ENCODE data around the gene TENM3. TPM values are rescaled to one million over a fixed set of nuclear protein-coding genes. Genes with fewer than 3 reads are reported as not detected.

TENM3 gene
- polyA plus RNA-seq, 6 donors from 2014 or later = not detected

DNA sequence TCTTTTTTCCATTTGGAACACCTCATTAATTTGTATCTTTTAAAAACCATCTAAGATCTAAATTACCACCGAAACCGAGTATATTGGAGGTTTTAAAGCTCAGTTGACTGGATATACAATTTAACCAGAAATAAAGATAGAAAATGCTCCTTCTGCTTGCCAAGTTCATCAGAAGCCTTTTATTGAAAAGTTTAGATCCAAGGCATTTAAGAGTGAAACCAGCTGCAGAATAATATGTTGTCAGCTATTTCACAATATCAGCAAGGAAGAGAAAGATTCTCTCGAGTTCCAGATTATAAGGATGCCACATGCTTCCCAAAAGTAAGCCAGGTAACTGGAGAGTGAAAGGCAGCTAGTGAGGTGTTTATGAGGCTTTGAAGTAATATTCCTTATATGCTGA, 456.6 kb downstream of the TENM3 start:
- no peak for ATAC-seq (ENCODE audit: low read depth in 2 of 2)
- Mint-ChIP-seq H3K27ac (no peak overlapping the region), H3K27me3 (peaks cover 0 to 7% (median 0%) of the 10 kb centered on the region in 3 donors), H3K4me3 (no peak overlapping the region), H3K9me3 (no peaks in the 10 kb centered on the region), H3K36me3 (no peaks in the 10 kb centered on the region), H3K4me1 (no peaks in the 10 kb centered on the region)
- DNase-seq = no peak

DNA sequence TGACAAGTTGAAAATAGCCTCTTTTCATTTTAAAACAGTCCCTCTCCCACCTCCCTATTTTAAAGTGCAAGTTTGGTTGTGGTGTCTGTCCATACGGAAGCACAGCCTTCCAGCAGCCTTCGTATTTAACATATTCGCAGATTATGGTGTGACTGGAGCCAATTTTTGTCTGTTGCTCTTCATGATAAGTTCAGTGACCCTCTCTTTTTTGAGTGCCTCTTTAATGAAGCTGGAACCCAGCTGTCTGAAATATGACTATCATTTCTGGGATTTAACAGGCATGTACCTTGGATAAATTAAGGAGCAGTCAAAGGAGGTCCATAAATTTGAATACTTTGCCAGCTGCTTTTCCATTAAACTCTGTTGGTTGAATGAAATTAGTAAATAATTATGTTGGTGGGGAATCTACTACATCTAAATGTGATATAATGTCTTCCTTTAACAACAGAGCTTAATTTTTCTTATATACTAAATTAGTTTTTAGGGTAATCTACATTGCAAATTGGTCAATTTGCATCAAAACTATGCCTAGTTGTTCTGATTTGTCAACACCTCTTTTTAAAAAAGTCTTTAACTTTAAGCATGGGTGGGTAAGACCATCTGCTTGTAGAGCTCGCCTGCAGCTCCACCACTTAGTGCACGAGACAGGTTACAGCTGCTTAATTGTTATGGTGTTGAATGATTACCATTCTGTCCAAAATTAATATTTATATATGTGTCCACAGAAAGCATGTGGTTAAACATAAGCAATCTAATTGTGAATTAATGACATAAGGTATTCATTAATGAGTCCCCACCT, 457.4 kb downstream of the TENM3 start:
- no peaks in the 10 kb centered on the region for H3K36me3 Mint-ChIP-seq
- no peak overlapping the region for H3K4me3 Mint-ChIP-seq
- H3K27ac Mint-ChIP-seq = no peak overlapping the region
- ATAC-seq (ENCODE audit: low read depth in 2 of 2) = no peak
- H3K4me1 Mint-ChIP-seq = no peaks in the 10 kb centered on the region
- H3K9me3 Mint-ChIP-seq = no peaks in the 10 kb centered on the region
- DNase-seq = no peak
- H3K27me3 Mint-ChIP-seq = peaks cover 0 to 7% (median 0%) of the 10 kb centered on the region in 3 donors

DNA sequence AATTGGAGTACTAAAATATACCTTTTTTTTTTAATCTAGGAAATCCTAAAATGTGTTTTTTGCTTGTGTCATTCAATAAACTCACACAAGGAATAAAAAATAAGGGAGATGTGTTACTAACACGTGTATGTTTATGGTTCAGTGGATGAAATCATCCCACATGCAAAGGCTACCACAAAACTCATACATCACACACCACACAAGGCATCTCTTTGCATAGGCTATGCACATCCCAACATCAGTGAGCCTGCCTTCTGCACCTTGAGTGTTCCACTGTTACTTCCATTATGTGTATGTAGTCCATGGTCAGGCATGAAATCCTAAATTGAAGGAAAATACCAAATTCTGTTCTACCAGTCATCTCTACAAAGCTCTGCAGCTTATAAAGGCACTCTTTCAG, 460.9 kb downstream of the TENM3 start:
- peaks cover 0 to 12% (median 4%) of the 10 kb centered on the region in 3 donors for H3K27me3 Mint-ChIP-seq
- H3K9me3 Mint-ChIP-seq = peaks cover 0 to 2% (median 0%) of the 10 kb centered on the region in 7 donors
- no peak for DNase-seq
- no peak overlapping the region for H3K27ac Mint-ChIP-seq
- H3K4me1 Mint-ChIP-seq = no peaks in the 10 kb centered on the region
- no peak for ATAC-seq (ENCODE audit: low read depth in 2 of 2)
- H3K36me3 Mint-ChIP-seq = no peaks in the 10 kb centered on the region
- no peak overlapping the region for H3K4me3 Mint-ChIP-seq

DNA sequence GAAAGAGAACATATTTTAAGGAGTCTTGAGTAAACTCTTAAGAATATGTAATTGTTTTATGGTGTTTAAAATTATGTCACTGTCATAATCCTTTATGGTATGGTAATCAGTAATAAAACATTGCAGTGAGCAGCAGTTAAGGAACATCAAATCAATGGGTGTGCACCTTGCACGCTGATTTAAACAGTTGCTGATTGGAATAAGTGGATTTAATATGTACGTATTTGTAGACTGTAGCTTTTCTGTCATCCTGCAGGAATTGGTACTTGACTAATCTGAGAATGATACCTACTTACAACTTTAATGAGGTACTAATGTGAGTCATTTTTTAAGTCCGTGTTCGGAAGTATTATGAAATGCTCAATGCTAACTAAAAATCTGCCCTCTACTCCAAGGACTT, 461.7 kb downstream of the TENM3 start:
- H3K27me3 Mint-ChIP-seq = peaks cover 0 to 12% (median 4%) of the 10 kb centered on the region in 3 donors
- no peak overlapping the region for H3K27ac Mint-ChIP-seq
- H3K4me3 Mint-ChIP-seq = no peak overlapping the region
- H3K4me1 Mint-ChIP-seq = no peaks in the 10 kb centered on the region
- ATAC-seq (ENCODE audit: low read depth in 2 of 2) (no peak), DNase-seq (no peak)
- H3K9me3 Mint-ChIP-seq = peaks cover 0 to 5% (median 0%) of the 10 kb centered on the region in 7 donors
- H3K36me3 Mint-ChIP-seq = no peaks in the 10 kb centered on the region

DNA sequence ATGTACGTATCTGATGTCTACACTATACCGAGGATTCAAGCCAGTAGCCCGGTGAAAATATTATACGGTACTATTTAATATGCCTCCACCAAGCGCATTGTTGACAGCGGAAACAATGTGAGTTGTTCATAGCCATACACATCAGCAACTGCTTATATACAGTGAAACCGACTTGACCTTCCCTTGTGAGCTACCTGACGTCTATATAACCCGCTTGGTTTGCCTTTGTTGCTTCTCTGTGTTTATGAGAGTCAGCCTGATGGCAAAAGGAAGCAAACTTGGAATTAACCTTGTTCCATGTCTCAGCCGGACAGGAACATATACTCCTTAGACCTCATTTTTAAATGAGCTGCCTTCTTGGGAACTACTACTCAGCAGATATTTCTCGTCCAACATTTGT, 462.2 kb downstream of the TENM3 start:
- Mint-ChIP-seq H3K27me3 (peaks cover 0 to 12% (median 4%) of the 10 kb centered on the region in 3 donors), H3K27ac (no peak overlapping the region), H3K9me3 (peaks cover 0 to 5% (median 0%) of the 10 kb centered on the region in 7 donors), H3K4me1 (no peaks in the 10 kb centered on the region), H3K36me3 (no peaks in the 10 kb centered on the region), H3K4me3 (no peak overlapping the region)
- DNase-seq = no peak
- no peak for ATAC-seq (ENCODE audit: low read depth in 2 of 2)

DNA sequence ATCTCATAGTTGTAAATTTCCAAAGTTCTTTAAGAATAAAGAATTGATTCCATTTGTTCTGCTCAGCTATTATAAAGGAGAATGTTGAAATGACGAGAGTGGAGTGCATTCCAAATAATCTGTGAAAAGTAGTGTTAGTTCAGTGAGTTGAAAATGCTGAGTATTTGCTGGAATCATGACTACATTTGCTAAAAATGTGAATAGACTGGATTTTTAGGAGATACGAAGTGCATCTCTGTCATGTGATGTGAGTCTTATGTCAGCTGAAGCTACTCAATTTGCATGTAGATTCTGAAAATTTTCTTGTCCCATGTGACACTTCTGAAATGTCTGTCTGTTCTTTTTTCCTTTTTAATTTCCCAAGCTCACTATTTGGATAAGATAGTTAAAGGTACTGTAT, 468.0 kb downstream of the TENM3 start:
- Mint-ChIP-seq H3K27me3 (peaks cover 0 to 17% (median 4%) of the 10 kb centered on the region in 3 donors), H3K27ac (no peak overlapping the region), H3K9me3 (peaks cover 0 to 5% (median 0%) of the 10 kb centered on the region in 7 donors), H3K4me1 (no peaks in the 10 kb centered on the region), H3K4me3 (no peak overlapping the region), H3K36me3 (no peaks in the 10 kb centered on the region)
- ATAC-seq (ENCODE audit: low read depth in 2 of 2) (no peak), DNase-seq (no peak)

DNA sequence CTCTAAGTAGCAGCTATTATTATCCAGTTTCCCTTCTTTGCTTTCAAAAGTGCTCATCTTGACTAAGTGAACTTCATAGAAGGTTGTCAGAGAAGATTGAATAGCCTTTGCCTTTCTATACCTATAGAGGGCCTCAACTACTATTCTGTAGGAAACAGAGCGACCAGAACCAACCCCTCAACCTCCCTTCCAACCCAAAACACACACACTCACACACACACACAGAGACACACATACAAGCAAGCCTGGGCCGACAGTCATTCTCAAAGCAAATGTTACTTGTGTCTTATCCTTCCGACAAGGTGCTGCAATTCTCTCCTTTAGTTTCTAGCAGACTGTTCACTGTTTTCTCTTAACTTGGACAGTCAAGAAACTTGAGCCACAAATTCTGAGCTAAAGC, 472.3 kb downstream of the TENM3 start:
- DNase-seq (no peak), ATAC-seq (ENCODE audit: low read depth in 2 of 2) (no peak)
- Mint-ChIP-seq H3K27me3 (peaks cover 0 to 10% (median 5%) of the 10 kb centered on the region in 3 donors), H3K4me1 (no peaks in the 10 kb centered on the region), H3K27ac (no peak overlapping the region), H3K4me3 (no peak overlapping the region), H3K36me3 (no peaks in the 10 kb centered on the region), H3K9me3 (no peaks in the 10 kb centered on the region)

DNA sequence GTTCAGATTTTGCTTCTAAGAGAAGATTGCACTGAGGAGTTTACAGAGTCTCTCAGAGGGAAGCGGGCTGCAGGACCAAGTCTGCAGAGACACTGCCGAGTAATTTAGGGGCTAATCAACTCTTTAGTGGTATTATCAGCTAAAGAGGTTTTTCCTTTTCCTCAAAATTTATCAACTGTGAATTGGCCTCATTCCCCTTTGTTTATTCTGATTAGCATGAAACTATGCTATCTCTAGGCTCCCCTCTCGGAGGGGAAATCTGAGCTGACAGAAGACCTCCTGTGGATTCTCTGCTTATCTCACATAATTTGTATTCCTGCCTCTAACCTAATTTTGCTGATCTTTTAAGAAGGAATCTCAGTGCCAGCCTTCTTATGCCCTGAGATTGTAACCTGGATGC, 473.0 kb downstream of the TENM3 start:
- Mint-ChIP-seq H3K27ac (no peak overlapping the region), H3K27me3 (peaks cover 0 to 10% (median 5%) of the 10 kb centered on the region in 3 donors), H3K36me3 (no peaks in the 10 kb centered on the region), H3K9me3 (no peaks in the 10 kb centered on the region), H3K4me3 (no peak overlapping the region), H3K4me1 (no peaks in the 10 kb centered on the region)
- DNase-seq (no peak), ATAC-seq (ENCODE audit: low read depth in 2 of 2) (no peak)

DNA sequence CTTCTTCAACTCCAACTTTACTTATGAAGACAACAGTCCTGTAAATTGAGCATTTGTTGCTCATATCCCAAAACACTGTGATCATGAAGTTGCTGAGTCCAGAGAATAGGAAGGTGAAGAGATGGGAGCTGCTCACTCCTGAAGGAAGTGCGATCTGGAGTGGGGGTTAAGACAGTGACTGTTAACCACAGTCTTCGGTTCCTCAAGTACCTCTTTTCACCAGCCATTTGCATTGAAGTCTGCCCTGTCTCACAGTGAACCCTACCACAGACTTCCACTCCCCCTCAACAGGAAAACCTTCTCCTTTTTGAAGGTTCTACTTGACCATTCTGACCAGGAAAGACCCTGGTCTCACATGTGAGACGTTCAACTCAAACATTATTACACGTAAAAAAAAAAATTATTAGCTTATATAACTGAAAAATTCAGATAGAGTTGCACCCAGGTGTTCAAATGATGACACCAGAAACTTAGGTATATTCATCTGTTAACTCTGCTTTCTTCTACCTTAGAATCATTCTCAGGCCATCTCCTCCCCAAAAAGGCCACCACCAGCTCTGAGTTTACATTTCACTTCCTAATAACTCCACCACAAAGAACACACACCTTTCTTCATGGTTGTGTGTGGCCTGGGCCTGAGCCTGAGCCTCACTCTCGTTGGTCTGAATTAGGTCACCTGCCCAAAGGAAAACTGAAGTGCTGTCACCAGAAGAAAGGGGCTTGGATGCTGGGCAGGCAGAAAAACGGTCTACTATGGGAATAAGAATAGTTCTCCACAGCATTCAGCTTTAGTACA, 474.8 kb downstream of the TENM3 start:
- Mint-ChIP-seq H3K27me3 (peaks cover 5 to 8% (median 6%) of the 10 kb centered on the region in 3 donors), H3K4me3 (no peak overlapping the region), H3K27ac (no peak overlapping the region), H3K36me3 (no peaks in the 10 kb centered on the region), H3K4me1 (no peaks in the 10 kb centered on the region), H3K9me3 (no peaks in the 10 kb centered on the region)
- DNase-seq (no peak), ATAC-seq (ENCODE audit: low read depth in 2 of 2) (no peak)

DNA sequence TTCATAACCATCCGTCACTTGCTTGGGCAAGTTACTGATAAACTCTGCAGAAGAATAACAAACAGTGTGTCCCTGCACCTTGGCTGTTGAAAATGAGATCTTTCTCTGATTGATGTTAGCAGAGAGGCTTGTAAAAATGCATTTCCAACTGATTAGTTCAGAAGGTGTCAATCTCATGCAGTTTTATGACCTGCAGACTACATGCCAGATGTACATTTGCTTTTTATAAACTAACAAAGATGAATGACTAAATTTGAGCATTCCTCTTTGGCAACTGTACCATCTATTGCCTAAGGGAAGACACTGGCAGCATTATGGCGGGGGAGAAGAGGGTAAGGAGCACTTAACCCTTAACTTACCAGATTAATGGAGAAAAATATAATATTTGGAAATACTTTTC, 481.2 kb downstream of the TENM3 start:
- no peaks in the 10 kb centered on the region for H3K36me3 Mint-ChIP-seq
- H3K4me1 Mint-ChIP-seq = no peaks in the 10 kb centered on the region
- H3K27me3 Mint-ChIP-seq = peaks cover 0 to 16% (median 5%) of the 10 kb centered on the region in 3 donors
- DNase-seq (no peak), ATAC-seq (ENCODE audit: low read depth in 2 of 2) (no peak)
- peak overlapping the region in 1 of 6 donors; percentile 24 for H3K27ac Mint-ChIP-seq
- H3K4me3 Mint-ChIP-seq = no peak overlapping the region
- no peaks in the 10 kb centered on the region for H3K9me3 Mint-ChIP-seq

DNA sequence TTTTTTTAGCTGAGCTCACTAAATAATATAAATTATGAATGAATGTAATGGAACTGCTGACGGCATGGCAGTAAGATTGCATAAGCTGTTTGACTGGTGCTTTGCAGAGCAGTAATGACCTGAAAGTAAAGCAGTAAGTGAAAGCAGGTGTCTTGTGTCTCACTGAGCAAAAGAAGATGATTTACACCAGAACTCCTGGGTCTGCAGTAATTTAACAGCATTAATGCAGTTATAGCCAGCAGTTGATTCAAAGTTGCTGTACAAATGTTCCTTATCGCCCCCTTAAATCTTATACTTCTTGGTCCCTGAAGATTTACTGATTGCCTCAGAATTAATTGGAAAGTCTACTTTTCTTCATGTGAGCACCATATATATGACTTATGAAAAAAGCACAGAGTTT, 486.3 kb downstream of the TENM3 start:
- no peak overlapping the region for H3K4me3 Mint-ChIP-seq
- DNase-seq (no peak), ATAC-seq (ENCODE audit: low read depth in 2 of 2) (no peak)
- H3K27me3 Mint-ChIP-seq = peaks cover 0 to 21% (median 0%) of the 10 kb centered on the region in 3 donors
- H3K27ac Mint-ChIP-seq = no peak overlapping the region
- no peaks in the 10 kb centered on the region for H3K36me3 Mint-ChIP-seq
- peaks cover 0 to 5% (median 0%) of the 10 kb centered on the region in 7 donors for H3K9me3 Mint-ChIP-seq
- H3K4me1 Mint-ChIP-seq = no peaks in the 10 kb centered on the region

DNA sequence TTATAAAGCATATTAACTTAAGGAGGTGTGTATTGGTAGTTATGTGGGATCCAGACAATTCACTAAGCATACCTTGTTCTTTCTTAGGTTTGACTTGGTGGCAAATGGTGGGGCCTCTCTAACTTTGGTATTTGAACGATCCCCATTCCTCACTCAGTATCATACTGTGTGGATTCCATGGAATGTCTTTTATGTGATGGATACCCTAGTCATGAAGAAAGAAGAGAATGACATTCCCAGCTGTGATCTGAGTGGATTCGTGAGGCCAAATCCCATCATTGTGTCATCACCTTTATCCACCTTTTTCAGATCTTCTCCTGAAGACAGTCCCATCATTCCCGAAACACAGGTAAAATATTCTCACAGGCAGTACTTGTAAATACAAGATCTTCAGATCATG, 487.6 kb downstream of the TENM3 start:
- Mint-ChIP-seq H3K4me1 (no peaks in the 10 kb centered on the region), H3K9me3 (peaks cover 0 to 5% (median 0%) of the 10 kb centered on the region in 7 donors), H3K4me3 (no peak overlapping the region), H3K36me3 (no peaks in the 10 kb centered on the region), H3K27me3 (peaks cover 0 to 16% (median 0%) of the 10 kb centered on the region in 3 donors), H3K27ac (no peak overlapping the region)
- no peak for ATAC-seq (ENCODE audit: low read depth in 2 of 2)
- DNase-seq = no peak

DNA sequence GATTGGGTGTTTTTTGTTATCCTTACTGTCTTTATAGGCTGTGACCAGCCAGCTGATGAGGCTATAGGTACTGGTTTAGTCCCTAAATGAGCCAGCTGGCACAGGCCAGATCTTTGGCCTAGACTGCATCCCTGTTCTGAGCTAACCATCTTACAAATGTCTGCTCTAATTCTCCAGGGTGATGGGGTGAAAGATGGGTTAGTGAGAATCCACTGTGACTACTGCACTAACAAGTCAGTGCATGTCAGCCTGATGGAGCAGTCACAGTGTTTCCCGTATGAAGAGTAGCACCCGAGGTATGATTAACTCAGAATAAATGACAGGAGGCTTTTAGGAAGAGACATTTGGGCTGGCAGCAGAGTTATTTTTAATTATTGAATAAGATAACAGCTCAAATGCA, 493.0 kb downstream of the TENM3 start:
- H3K4me3 Mint-ChIP-seq = no peak overlapping the region
- no peaks in the 10 kb centered on the region for H3K4me1 Mint-ChIP-seq
- ATAC-seq (ENCODE audit: low read depth in 2 of 2) (no peak), DNase-seq (no peak)
- peaks cover 0 to 33% (median 5%) of the 10 kb centered on the region in 3 donors for H3K27me3 Mint-ChIP-seq
- H3K27ac Mint-ChIP-seq = no peak overlapping the region
- H3K36me3 Mint-ChIP-seq = no peaks in the 10 kb centered on the region
- peaks cover 0 to 5% (median 0%) of the 10 kb centered on the region in 7 donors for H3K9me3 Mint-ChIP-seq
